Neural progenitor cell (in vitro differentiated cells): ENCODE data around the gene KCNC1.

Source experiments
- EZH2 ChIP-seq: fragments of 200-600 bp; sonication (generic); IDR thresholded peaks from 2 replicates; pipeline ENCODE4 v1.6.1; 2017; ENCODE audit warnings: antibody characterized with exemption, mild to moderate bottlenecking, moderate library complexity
- TF ChIP-seq, protein P1 (sequence below): fragments of 200-600 bp; sonication (generic); IDR thresholded peaks from 2 replicates; pipeline ENCODE4 v1.5.1; 2017; ENCODE audit warnings: antibody characterized with exemption, mild to moderate bottlenecking

DNA sequence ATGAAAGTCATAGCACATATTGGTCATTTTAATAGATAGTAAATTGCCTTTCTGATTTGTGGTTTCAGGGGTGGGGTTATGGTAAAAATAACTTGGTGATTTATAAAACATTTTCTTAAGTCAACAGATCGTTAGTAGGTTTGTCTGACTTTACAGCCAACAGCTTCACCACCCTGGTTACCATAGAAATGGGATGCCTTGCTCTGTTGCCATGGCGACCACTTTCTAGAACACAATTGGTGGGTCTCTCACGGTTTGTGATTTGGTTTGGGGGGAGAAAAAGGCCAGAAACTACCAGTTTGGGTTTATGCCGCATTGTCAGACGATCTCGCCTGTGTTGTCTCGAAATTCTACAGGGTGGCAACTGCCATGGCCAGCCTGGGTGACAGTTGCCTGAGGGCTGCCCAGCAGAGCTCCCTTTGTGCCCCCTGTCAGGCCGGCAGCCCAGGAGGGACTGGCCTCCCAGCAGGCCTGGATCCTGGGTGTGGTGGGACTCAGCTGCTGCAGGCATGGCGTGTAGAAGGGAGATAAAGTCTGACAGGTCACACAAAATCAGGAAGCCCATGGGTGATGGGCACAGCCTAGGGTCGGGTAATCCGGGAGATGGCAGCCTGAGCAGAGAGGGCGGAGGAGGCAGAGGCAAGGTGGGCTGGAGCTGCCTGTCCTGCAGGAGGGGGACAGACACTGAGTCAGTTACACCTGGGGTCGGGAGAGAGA is 30.9 kb downstream of the KCNC1 start:
- no peak for TF ChIP-seq EZH2
- TF ChIP-seq, protein P1, sequence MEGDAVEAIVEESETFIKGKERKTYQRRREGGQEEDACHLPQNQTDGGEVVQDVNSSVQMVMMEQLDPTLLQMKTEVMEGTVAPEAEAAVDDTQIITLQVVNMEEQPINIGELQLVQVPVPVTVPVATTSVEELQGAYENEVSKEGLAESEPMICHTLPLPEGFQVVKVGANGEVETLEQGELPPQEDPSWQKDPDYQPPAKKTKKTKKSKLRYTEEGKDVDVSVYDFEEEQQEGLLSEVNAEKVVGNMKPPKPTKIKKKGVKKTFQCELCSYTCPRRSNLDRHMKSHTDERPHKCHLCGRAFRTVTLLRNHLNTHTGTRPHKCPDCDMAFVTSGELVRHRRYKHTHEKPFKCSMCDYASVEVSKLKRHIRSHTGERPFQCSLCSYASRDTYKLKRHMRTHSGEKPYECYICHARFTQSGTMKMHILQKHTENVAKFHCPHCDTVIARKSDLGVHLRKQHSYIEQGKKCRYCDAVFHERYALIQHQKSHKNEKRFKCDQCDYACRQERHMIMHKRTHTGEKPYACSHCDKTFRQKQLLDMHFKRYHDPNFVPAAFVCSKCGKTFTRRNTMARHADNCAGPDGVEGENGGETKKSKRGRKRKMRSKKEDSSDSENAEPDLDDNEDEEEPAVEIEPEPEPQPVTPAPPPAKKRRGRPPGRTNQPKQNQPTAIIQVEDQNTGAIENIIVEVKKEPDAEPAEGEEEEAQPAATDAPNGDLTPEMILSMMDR = no peak
